GM10266 (cell line): ENCODE results near the gene FAM13C.

Experiments
- DNase-seq: peaks from one replicate; pipeline ENCODE4 v3.0.0; 2012; ENCODE audit errors: extremely low spot score
- TF ChIP-seq, protein P1 (sequence below): IDR thresholded peaks from 2 replicates; pipeline ENCODE4 v1.5.1; 2012; ENCODE audit warnings: mild to moderate bottlenecking, low read depth; ENCODE audit not compliant: control insufficient read depth, insufficient read depth; ENCODE audit errors: missing control alignments

The FAM13C gene

GRCh38 chr10:59388671-59388976, 26.3 kb upstream of the FAM13C start:
- TF ChIP-seq, protein P1, sequence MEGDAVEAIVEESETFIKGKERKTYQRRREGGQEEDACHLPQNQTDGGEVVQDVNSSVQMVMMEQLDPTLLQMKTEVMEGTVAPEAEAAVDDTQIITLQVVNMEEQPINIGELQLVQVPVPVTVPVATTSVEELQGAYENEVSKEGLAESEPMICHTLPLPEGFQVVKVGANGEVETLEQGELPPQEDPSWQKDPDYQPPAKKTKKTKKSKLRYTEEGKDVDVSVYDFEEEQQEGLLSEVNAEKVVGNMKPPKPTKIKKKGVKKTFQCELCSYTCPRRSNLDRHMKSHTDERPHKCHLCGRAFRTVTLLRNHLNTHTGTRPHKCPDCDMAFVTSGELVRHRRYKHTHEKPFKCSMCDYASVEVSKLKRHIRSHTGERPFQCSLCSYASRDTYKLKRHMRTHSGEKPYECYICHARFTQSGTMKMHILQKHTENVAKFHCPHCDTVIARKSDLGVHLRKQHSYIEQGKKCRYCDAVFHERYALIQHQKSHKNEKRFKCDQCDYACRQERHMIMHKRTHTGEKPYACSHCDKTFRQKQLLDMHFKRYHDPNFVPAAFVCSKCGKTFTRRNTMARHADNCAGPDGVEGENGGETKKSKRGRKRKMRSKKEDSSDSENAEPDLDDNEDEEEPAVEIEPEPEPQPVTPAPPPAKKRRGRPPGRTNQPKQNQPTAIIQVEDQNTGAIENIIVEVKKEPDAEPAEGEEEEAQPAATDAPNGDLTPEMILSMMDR = no peak
- DNase-seq = no peak

- no peak for DNase-seq
- TF ChIP-seq, protein P1 = no peak
Observed at GRCh38 chr10:59387951-59388670, 25.8 kb upstream of the FAM13C start.

DNA sequence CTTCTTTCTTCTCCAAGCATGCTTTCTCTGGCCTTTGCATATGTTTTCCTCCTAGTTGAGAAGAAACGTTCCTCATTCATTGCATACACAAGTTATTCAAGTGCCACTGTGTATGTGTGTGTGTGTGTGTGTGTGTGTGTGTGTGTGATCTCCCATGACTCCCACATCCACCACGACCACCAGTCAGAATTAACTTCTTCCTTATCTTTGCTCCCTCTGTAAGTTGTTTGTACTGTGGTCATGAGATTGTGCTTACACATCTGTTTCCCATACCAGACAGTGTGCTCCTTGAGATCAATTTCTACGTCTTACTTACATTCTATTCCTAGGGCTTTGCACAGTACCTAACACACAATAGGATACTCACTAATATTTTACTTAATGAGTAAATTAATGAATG, 22.4 kb upstream of the FAM13C start:
- TF ChIP-seq, protein P1 = no peak
- no peak for DNase-seq

DNA sequence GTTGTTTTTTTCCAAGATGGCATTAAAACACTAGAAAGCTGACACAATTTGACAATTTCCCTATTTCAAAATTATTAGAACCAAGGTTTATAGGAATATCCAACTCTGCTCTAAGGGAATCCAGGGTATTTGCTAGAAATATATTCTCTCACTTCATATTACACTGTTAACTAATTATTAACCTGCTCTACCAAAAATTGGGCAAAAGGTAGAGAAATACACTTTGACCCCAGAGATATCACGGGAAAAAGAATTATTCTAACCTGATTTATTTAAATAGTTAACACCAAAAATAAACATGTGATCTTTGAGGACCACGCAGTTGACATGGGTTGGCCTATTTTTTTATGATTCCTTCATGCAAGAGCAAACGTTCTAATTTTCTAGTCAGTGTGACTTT, 21.6 kb upstream of the FAM13C start:
- DNase-seq = no peak
- TF ChIP-seq, protein P1 = no peak

DNA sequence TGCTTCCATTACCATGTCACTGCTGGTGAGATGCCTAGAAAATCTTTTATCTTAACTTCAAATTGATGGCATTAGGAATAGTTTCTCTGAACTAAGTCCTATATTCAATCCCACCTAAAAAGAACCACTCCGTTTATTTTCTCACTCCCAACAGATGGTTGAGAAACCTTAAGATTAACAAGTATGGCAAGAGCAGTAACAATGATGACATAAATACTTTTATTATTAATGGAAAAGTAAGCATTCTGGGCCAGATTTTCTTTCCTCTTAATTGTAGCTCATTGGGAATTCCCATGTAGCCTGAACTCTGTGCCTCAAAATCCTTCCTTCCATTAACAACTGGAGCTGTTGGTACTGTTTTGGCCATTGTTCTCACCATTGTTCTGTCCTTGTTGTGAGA, 21.1 kb upstream of the FAM13C start:
- DNase-seq = no peak
- TF ChIP-seq, protein P1 = no peak

GRCh38 chr10:59382831-59383295, 20.5 kb upstream of the FAM13C start:
- DNase-seq = no peak
- TF ChIP-seq, protein P1 = no peak

GRCh38 chr10:59381687-59382086, 19.3 kb upstream of the FAM13C start:
- no peak for DNase-seq
- TF ChIP-seq, protein P1 = no peak
